ENCODE results near the gene RET. TPM values are rescaled to one million over a fixed set of nuclear protein-coding genes. Genes with fewer than 3 reads are reported as not detected.
A peak's percentile ranks its signal among the peaks of the same experiment; 100 is the strongest.

Gene RET
- total RNA-seq, 2 donors from 2014 or later, result 1.2 to 3.5 TPM

- 41 to 54% methylated on average over 19 to 25 of the region's 27 CpGs for WGBS, 2 experiments (ENCODE audit: insufficient coverage in 1 of 2, insufficient read length in 1 of 2)
- peak overlapping the region; percentile 90 for H3K4me3 ChIP-seq (ENCODE audit: low read length)
- no peaks in the 10 kb centered on the region for H3K9me3 ChIP-seq (ENCODE audit: control insufficient read depth, low read length)
- TF ChIP-seq CTCF (conservative IDR thresholded peaks at IDR 0.05), result no peak
- Mint-ChIP-seq H3K27me3 (ENCODE audit: insufficient read depth) (no peaks in the 10 kb centered on the region), H3K4me3 (peak overlapping the region; percentile 88), H3K27ac (peak overlapping the region; percentile 89), H3K36me3 (ENCODE audit: low read depth) (no peaks in the 10 kb centered on the region), H3K9me3 (no peaks in the 10 kb centered on the region), H3K4me1 (peaks cover 10% of the 10 kb centered on the region)
- H3K36me3 ChIP-seq (ENCODE audit: control insufficient read depth, insufficient read depth, low read length), result no peaks in the 10 kb centered on the region
- no peaks in the 10 kb centered on the region for H3K4me1 ChIP-seq (ENCODE audit: control insufficient read depth, insufficient read depth, low read length)
- DNase-seq, result no peak
- peak overlapping the region; percentile 94 for H3K27ac ChIP-seq (ENCODE audit: low read depth, low read length)
- H3K9ac ChIP-seq (ENCODE audit: extremely low read depth, low read length, poor library complexity, severe bottlenecking), result peak overlapping the region; percentile 76
- H3K27me3 ChIP-seq (ENCODE audit: control insufficient read depth, insufficient read depth, low read length, poor library complexity, severe bottlenecking), result no peaks in the 10 kb centered on the region
Observed at GRCh38 chr10:43136995-43137716, 60.3 kb downstream of the RET start.

- H3K9me3 Mint-ChIP-seq, result no peaks in the 10 kb centered on the region
Observed at GRCh38 chr10:43137717-43138020, 60.8 kb downstream of the RET start.

GRCh38 chr10:43138021-43138756 lies 61.3 kb downstream of the RET start, which contains the start of gene CSGALNACT2:
Gene CSGALNACT2, plus strand, starts transcription at chr10:43138445. Its CDS starts 16,705 bp downstream, at chr10:43155150.
- DNase-seq, result peak; percentile 87
- no peaks in the 10 kb centered on the region for H3K36me3 Mint-ChIP-seq (ENCODE audit: low read depth)
- no peak for TF ChIP-seq CTCF (conservative IDR thresholded peaks at IDR 0.05)
- H3K27ac Mint-ChIP-seq, result peak within 1 kb of the TSS; percentile 89
- H3K27me3 Mint-ChIP-seq (ENCODE audit: insufficient read depth), result no peaks in the 10 kb centered on the region
- H3K9me3 ChIP-seq (ENCODE audit: control insufficient read depth, low read length), result no peaks in the 10 kb centered on the region
- H3K36me3 ChIP-seq (ENCODE audit: control insufficient read depth, insufficient read depth, low read length), result no peaks in the 10 kb centered on the region
- peak within 1 kb of the TSS; percentile 88 for H3K4me3 Mint-ChIP-seq
- H3K4me3 ChIP-seq (ENCODE audit: low read length), result peak within 1 kb of the TSS; percentile 90
- peak within 1 kb of the TSS; percentile 94 for H3K27ac ChIP-seq (ENCODE audit: low read depth, low read length)
- 0 to 1% methylated on average over 28 to 92 of the region's 93 CpGs for WGBS, 2 experiments (ENCODE audit: insufficient coverage in 1 of 2, insufficient read length in 1 of 2)
- H3K4me1 ChIP-seq (ENCODE audit: control insufficient read depth, insufficient read depth, low read length), result no peaks in the 10 kb centered on the region
- H3K4me1 Mint-ChIP-seq, result peaks cover 10% of the 10 kb centered on the region
- H3K27me3 ChIP-seq (ENCODE audit: control insufficient read depth, insufficient read depth, low read length, poor library complexity, severe bottlenecking), result no peaks in the 10 kb centered on the region
- H3K9me3 Mint-ChIP-seq, result no peaks in the 10 kb centered on the region
- peak within 1 kb of the TSS; percentile 76 for H3K9ac ChIP-seq (ENCODE audit: extremely low read depth, low read length, poor library complexity, severe bottlenecking)

More at GRCh38 chr10:43137717-43138020, 60.8 kb downstream of the RET start:
- WGBS, 2 experiments (ENCODE audit: insufficient coverage in 1 of 2, insufficient read length in 1 of 2), result 1% methylated on average over 11 to 30 of the region's 30 CpGs
- Mint-ChIP-seq H3K27me3 (ENCODE audit: insufficient read depth) (no peaks in the 10 kb centered on the region), H3K27ac (peak overlapping the region; percentile 89), H3K4me1 (peaks cover 10% of the 10 kb centered on the region), H3K36me3 (ENCODE audit: low read depth) (no peaks in the 10 kb centered on the region), H3K4me3 (peak overlapping the region; percentile 88)
- H3K27ac ChIP-seq (ENCODE audit: low read depth, low read length), result peak overlapping the region; percentile 94
- H3K4me3 ChIP-seq (ENCODE audit: low read length), result peak overlapping the region; percentile 90
- DNase-seq, result peak; percentile 77
- no peaks in the 10 kb centered on the region for H3K27me3 ChIP-seq (ENCODE audit: control insufficient read depth, insufficient read depth, low read length, poor library complexity, severe bottlenecking)
- peak overlapping the region; percentile 76 for H3K9ac ChIP-seq (ENCODE audit: extremely low read depth, low read length, poor library complexity, severe bottlenecking)
- no peaks in the 10 kb centered on the region for H3K36me3 ChIP-seq (ENCODE audit: control insufficient read depth, insufficient read depth, low read length)
- no peaks in the 10 kb centered on the region for H3K9me3 ChIP-seq (ENCODE audit: control insufficient read depth, low read length)
- TF ChIP-seq CTCF (conservative IDR thresholded peaks at IDR 0.05), result no peak
- no peaks in the 10 kb centered on the region for H3K4me1 ChIP-seq (ENCODE audit: control insufficient read depth, insufficient read depth, low read length)
